HG03575 (cell line): ENCODE data around the gene MRPL52.

ENCODE experiments used
- ATAC-seq: cut with Tn5 transposase; IDR thresholded peaks from one replicate; pipeline ENCODE4 v1.9.1; 2021; ENCODE audit not compliant: unreplicated experiment, insufficient number of reproducible peaks, low FRiP score; ENCODE audit errors: extremely low read depth

The MRPL52 gene

DNA sequence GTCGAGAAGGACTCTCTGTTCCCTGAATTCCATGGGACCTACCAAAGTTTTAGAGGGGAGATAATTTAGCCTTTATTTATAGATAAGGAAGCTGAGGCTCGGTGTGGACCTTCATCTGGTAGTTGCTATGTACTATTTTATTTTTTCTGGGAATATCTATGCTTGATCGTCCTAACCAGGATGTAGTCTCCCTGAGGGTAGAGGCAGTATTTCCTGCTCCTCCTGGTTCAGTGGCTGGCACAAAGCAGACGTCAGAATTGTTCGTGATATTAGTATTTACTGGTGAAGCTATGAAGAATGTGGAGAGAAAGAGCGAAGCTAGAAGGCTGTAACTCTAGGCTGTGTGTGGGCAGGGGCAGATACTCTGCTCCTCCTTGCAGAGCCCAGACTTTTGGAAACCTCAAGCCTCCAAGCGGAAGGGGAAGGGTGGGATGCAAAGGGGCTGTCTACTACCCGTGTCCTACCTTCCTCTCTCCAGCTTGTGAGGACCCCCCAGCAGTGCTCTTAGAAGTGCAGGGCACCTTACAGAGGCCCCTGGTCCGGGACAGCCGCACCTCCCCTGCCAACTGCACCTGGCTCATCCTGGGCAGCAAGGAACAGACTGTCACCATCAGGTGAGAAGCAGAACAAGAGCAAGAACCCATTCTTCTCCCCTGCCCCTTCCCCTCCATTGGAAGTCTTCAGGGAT lies 43.3 kb downstream of the MRPL52 start:
- ATAC-seq: no peak

DNA sequence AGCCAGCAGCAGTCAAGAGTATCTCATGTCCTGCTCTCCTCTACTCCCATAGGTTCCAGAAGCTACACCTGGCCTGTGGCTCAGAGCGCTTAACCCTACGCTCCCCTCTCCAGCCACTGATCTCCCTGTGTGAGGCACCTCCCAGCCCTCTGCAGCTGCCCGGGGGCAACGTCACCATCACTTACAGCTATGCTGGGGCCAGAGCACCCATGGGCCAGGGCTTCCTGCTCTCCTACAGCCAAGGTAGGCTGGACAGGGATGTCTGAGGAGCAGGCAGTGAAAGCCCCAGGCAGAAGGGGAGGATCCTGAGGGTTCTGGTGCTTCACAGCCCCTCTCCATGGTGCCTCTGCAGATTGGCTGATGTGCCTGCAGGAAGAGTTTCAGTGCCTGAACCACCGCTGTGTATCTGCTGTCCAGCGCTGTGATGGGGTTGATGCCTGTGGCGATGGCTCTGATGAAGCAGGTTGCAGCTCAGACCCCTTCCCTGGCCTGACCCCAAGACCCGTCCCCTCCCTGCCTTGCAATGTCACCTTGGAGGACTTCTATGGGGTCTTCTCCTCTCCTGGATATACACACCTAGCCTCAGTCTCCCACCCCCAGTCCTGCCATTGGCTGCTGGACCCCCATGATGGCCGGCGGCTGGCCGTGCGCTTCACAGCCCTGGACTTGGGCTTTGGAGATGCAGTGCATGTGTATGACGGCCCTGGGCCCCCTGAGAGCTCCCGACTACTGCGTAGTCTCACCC lies 45.5 kb downstream of the MRPL52 start:
- no peak for ATAC-seq

- no peak for ATAC-seq
Measured at GRCh38 chr14:22875748-22876319, 46.1 kb downstream of the MRPL52 start.

DNA sequence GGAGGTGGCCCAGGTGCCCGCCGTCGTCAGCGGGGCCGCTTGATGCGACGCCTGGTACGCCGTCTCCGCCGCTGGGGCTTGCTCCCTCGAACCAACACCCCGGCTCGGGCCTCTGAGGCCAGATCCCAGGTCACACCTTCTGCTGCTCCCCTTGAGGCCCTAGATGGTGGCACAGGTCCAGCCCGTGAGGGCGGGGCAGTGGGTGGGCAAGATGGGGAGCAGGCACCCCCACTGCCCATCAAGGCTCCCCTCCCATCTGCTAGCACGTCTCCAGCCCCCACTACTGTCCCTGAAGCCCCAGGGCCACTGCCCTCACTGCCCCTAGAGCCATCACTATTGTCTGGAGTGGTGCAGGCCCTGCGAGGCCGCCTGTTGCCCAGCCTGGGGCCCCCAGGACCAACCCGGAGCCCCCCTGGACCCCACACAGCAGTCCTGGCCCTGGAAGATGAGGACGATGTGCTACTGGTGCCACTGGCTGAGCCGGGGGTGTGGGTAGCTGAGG lies 47.4 kb downstream of the MRPL52 start:
- ATAC-seq: no peak

DNA sequence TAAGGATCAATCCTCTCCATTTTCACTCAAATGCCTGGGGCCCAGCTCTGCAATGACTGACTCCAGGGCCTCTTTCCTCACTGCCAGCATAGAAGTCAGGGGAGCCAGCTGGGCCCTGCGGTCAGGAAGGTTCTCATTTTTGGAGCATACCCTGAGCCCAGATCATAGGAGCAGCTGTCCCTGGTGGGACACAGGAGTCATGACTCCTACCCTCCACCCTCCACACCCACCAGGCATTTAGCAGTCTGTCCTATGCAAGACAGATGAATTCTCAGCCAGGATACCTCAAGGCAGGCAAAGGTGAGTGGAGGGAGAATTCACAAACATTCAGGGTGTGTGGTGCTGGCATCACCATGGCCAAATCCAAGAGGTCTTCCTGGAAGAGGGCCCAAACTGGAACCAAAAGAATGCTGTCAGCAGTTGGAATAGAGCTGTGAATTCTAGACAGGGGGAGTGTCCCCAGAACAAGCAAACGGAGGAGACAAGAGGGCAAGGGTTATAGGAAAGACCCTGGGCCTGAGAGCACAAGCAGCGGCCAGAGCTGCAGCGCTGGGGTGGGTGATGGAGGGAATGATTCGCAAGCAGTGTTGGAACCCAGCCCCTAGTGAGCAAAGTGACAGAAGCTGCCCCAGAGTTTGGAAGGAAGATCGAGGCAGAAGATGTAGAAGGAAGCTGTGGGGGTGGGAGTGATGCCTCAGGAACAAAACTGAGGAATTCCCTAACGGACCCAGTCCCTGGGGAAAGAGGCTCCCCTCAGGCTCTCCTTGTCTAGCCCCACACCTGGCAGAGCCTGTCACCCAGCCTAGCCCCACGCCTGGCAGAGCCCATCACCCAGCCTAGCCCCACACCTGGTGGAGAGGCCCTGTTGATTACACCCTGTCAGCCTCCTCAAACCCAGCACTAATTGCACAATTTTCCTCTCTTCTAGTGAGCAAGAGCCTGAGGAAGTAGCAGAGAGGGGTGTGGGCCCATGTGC lies 48.9 kb downstream of the MRPL52 start:
- no peak for ATAC-seq

- no peak for ATAC-seq
Measured at GRCh38 chr14:22882064-22882463, 52.4 kb downstream of the MRPL52 start.

GRCh38 chr14:22882529-22883172 lies 53.0 kb downstream of the MRPL52 start:
- no peak for ATAC-seq

GRCh38 chr14:22883173-22883976 lies 53.7 kb downstream of the MRPL52 start, which contains the start of gene REM2:
Gene REM2, plus strand, starts transcription at chr14:22883222. Its CDS starts 66 bp downstream, at chr14:22883288.
- no peak for ATAC-seq

DNA sequence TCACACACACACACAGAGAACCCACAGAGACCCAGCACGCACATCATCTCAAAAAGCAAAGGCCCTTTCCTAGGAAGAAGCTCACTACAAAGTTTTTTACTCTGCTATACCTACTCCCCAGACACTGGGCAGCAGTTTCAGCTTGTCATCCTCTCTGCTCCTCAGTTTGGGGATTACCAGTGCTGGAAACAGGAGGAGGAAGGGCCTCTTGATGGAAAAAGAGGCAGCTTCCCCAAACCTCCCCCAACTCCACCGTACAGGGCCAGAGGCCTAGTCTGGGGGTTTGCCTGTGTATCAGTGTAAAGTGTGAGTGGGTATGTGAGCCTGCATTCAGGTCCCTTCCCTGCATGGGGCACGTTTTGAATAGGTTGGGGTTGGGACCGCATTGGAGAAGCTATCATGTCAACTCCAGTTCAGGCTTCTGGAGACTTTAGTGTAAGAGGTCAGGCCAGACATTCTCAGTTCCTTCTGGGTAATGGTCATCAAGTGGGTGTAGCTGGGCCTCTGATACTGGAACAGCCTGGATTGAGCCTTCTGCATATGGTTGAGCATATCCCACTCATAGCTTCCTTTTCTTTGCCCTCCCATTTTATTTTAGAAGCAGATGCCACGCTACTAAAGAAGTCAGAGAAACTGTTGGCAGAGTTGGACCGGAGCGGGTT lies 54.5 kb downstream of the MRPL52 start:
- no peak for ATAC-seq
